H1 (cell line): ENCODE measurements around the gene ECEL1. TPM values are rescaled to one million over a fixed set of nuclear protein-coding genes. Genes with fewer than 3 reads are reported as not detected.

ENCODE experiments used
- CTCF ChIA-PET: fragments of 300-600 bp; sonication (Branson Sonifier 250); formaldehyde crosslinking; loops from one replicate; lab custom pipeline; 2021; ENCODE audit not compliant: partially characterized antibody; lab: Charles Lee
- POLR2A ChIA-PET: fragments of 300-600 bp; sonication (Branson Sonifier 250); formaldehyde crosslinking; loops from one replicate; lab custom pipeline; 2021; ENCODE audit warnings: inconsistent platforms; ENCODE audit not compliant: partially characterized antibody; lab: Charles Lee
- DNase-seq, 2 experiments: peaks; one replicate each; pipeline versions ENCODE4 v3.0.0 to v3.0.0-alpha.2; 2010 to 2022; ENCODE audit warnings: low spot score in 2 of 2, low read depth in 1 of 2, mixed read lengths in 1 of 2
- FAIRE-seq: peaks from 2 replicates; lab custom pipeline; 2011; peaks lifted over from hg19 to GRCh38; lab: Jason Lieb, UNC
- H2AFZ ChIP-seq: 2 replicates; pipeline ENCODE4 v1.8.1; 2012; ENCODE audit warnings: low read length, inconsistent platforms
- H2AK5ac ChIP-seq: 2 replicates; pipeline ENCODE4 v1.6.1; 2013; ENCODE audit warnings: low read depth, low read length
- H2BK120ac ChIP-seq: replicated peaks from 2 replicates; pipeline ENCODE3; 2013; ENCODE audit warnings: low read depth, low read length, inconsistent platforms
- H2BK12ac ChIP-seq: 2 replicates; pipeline ENCODE4 v1.6.1; 2013; ENCODE audit warnings: low read depth, low read length
- H2BK15ac ChIP-seq: 2 replicates; pipeline ENCODE4 v1.6.1; 2013; ENCODE audit warnings: low read length
- H2BK20ac ChIP-seq: 2 replicates; pipeline ENCODE4 v1.6.1; 2013; ENCODE audit warnings: low read length
- H2BK5ac ChIP-seq: 2 replicates; pipeline ENCODE4 v1.6.1; 2013; ENCODE audit warnings: low read depth, low read length
- H3K14ac ChIP-seq: 2 replicates; pipeline ENCODE4 v1.6.1; 2013; ENCODE audit warnings: inconsistent platforms; ENCODE audit not compliant: insufficient read length
- H3K18ac ChIP-seq: 2 replicates; pipeline ENCODE4 v1.6.1; 2013; ENCODE audit warnings: low read length; ENCODE audit errors: extremely low read depth
- H3K23ac ChIP-seq: 2 replicates; pipeline ENCODE4 v1.6.1; 2013; ENCODE audit warnings: inconsistent platforms; ENCODE audit not compliant: insufficient read length
- H3K23me2 ChIP-seq: 2 replicates; pipeline ENCODE4 v1.6.1; 2013; ENCODE audit warnings: low read depth, low read length
- H3K27ac ChIP-seq: 2 replicates; pipeline ENCODE4 v1.6.1; 2011; ENCODE audit warnings: low read depth, low read length, inconsistent platforms
- H3K27me3 ChIP-seq, 4 experiments: replicated peaks in 1 of 4; 1 replicate in 1 of 4; 2 replicates in 3 of 4; pipeline versions ENCODE4 v1.6.1 to v1.8.1; 2011 to 2013; ENCODE audit warnings: low read length in 3 of 4, mild to moderate bottlenecking in 3 of 4, inconsistent platforms in 2 of 4, mixed read lengths in 2 of 4, moderate library complexity in 1 of 4; ENCODE audit not compliant: control insufficient read depth in 3 of 4, insufficient read depth in 3 of 4; ENCODE audit errors: extremely low read depth in 1 of 4
- H3K36me3 ChIP-seq, 4 experiments: 2 replicates each; pipeline versions ENCODE4 v1.6.1 to v1.8.1; 2011 to 2013; ENCODE audit warnings: mild to moderate bottlenecking in 4 of 4, low read length in 3 of 4, moderate library complexity in 2 of 4, control low read depth in 1 of 4, inconsistent platforms in 1 of 4; ENCODE audit not compliant: insufficient read depth in 4 of 4, control insufficient read depth in 2 of 4
- H3K4ac ChIP-seq: replicated peaks from 2 replicates; pipeline ENCODE3; 2013; ENCODE audit warnings: low read length, low read depth, mixed read lengths, inconsistent platforms; ENCODE audit not compliant: insufficient read length
- H3K4me1 ChIP-seq, 4 experiments: replicated peaks in 1 of 4; 1 replicate in 1 of 4; 2 replicates in 3 of 4; pipeline versions ENCODE4 v1.6.1 to v1.8.1; 2011 to 2013; ENCODE audit warnings: low read length in 3 of 4, inconsistent platforms in 2 of 4, mixed read lengths in 1 of 4; ENCODE audit not compliant: insufficient read depth in 4 of 4, control insufficient read depth in 3 of 4
- H3K4me2 ChIP-seq, 2 experiments: 2 replicates each; pipeline versions ENCODE4 v1.6.1 to v1.8.1; 2011 to 2013; ENCODE audit warnings: low read depth in 2 of 2, low read length in 2 of 2, control low read depth in 1 of 2, inconsistent platforms in 1 of 2, mild to moderate bottlenecking in 1 of 2; ENCODE audit not compliant: insufficient read depth in 1 of 2
- H3K4me3 ChIP-seq, 4 experiments: fragments of 200-600, 300-600 bp in 1 of 4; sonication (generic), shearing (Covaris generic), sonication (Bioruptor Twin) in 1 of 4; 2 replicates each; pipeline versions ENCODE4 v1.5.1 to v1.8.1; 2011 to 2016; ENCODE audit warnings: low read length in 4 of 4, low read depth in 3 of 4, control low read depth in 2 of 4, inconsistent platforms in 2 of 4, mild to moderate bottlenecking in 2 of 4, mixed read lengths in 1 of 4, moderate library complexity in 1 of 4; ENCODE audit not compliant: insufficient read depth in 2 of 4; ENCODE audit errors: extremely low read depth in 1 of 4
- H3K56ac ChIP-seq: replicated peaks from 2 replicates; pipeline ENCODE3; 2013; ENCODE audit warnings: low read depth, mild to moderate bottlenecking, mixed read lengths, low read length, inconsistent platforms; ENCODE audit not compliant: insufficient read length
- H3K79me1 ChIP-seq: 2 replicates; pipeline ENCODE4 v1.6.1; 2013; ENCODE audit warnings: low read depth, low read length, control low read depth
- H3K79me2 ChIP-seq, 2 experiments: 2 replicates each; pipeline versions ENCODE4 v1.6.1 to v1.8.1; 2012 to 2013; ENCODE audit warnings: low read length in 2 of 2, mild to moderate bottlenecking in 2 of 2, inconsistent platforms in 1 of 2; ENCODE audit not compliant: insufficient read depth in 2 of 2, control insufficient read depth in 1 of 2
- H3K9ac ChIP-seq, 4 experiments: replicated peaks in 1 of 4; 1 replicate in 1 of 4; 2 replicates in 3 of 4; pipeline versions ENCODE4 v1.6.1 to v1.8.1; 2011 to 2013; ENCODE audit warnings: low read depth in 3 of 4, low read length in 3 of 4, control low read depth in 2 of 4, mild to moderate bottlenecking in 2 of 4, moderate library complexity in 2 of 4, inconsistent platforms in 1 of 4; ENCODE audit errors: extremely low read depth in 1 of 4
- H3K9me3 ChIP-seq, 2 experiments: 2 replicates each; pipeline versions ENCODE4 v1.6.1 to v1.8.1; 2012 to 2013; ENCODE audit warnings: mild to moderate bottlenecking in 2 of 2, moderate library complexity in 2 of 2, control low read depth in 1 of 2, inconsistent platforms in 1 of 2, low read depth in 1 of 2, low read length in 1 of 2, mixed read lengths in 1 of 2; ENCODE audit not compliant: insufficient read depth in 2 of 2
- H4K20me1 ChIP-seq, 2 experiments: replicated peaks in 1 of 2; 2 replicates each; pipeline versions ENCODE3 to v1.8.1; 2011 to 2013; ENCODE audit warnings: inconsistent platforms in 2 of 2, low read length in 2 of 2, mild to moderate bottlenecking in 1 of 2; ENCODE audit not compliant: insufficient read depth in 2 of 2, control insufficient read depth in 1 of 2
- H4K5ac ChIP-seq: 2 replicates; pipeline ENCODE4 v1.6.1; 2013; ENCODE audit warnings: low read length, low read depth, mixed read lengths, inconsistent platforms; ENCODE audit not compliant: insufficient read length
- H4K8ac ChIP-seq: 2 replicates; pipeline ENCODE4 v1.8.0; 2013; ENCODE audit warnings: mild to moderate bottlenecking, moderate library complexity, low read length, inconsistent platforms; ENCODE audit not compliant: insufficient read depth; ENCODE audit errors: extremely low read depth
- H4K91ac ChIP-seq: replicated peaks from 2 replicates; pipeline ENCODE3; 2013; ENCODE audit warnings: low read length, mixed read lengths, inconsistent platforms; ENCODE audit not compliant: insufficient read length
- CTBP2 ChIP-seq: IDR thresholded peaks from 2 replicates; pipeline ENCODE4 v1.7.0; 2011; ENCODE audit warnings: borderline replicate concordance, mild to moderate bottlenecking, moderate library complexity, mixed read lengths, low read length; ENCODE audit not compliant: insufficient read depth, insufficient read length
- WGBS, 2 experiments: shearing (Covaris generic) in 1 of 2; methylation state at CpG; one replicate each; pipeline versions ENCODE4 v1.1.6 to v1.1.7; 2013 to 2015; ENCODE audit warnings: low lambda C conversion rate in 2 of 2, mixed read lengths in 2 of 2, inconsistent platforms in 1 of 2, low coverage in 1 of 2, missing lambda C conversion rate in 1 of 2; ENCODE audit not compliant: insufficient replicate concordance in 2 of 2, insufficient coverage in 1 of 2, insufficient read length in 1 of 2; ENCODE audit errors: extremely low coverage in 1 of 2, missing lambda C conversion rate in 1 of 2; 5-methylcytosine and 5-hydroxymethylcytosine counted together
- polyA plus RNA-seq, 7 experiments: library from polyadenylated mRNA; depleted of rRNA in 3 of 7; stranded (reverse) in 5 of 7; unstranded in 2 of 7; fragments of >200 nt in 5 of 7; fragments of 200-250 nt in 2 of 7; gene quantifications; 1 replicate in 5 of 7; 2 replicates in 1 of 7; 4 replicates in 1 of 7; pipeline versions ENCODE4 v1.2.1 to v1.2.3, GENCODE V29; 2011 to 2013; ENCODE audit warnings: missing spikeins in 2 of 7, mixed read lengths in 2 of 7
- total RNA-seq: library from RNA; stranded (reverse); fragmentation: NEBNext Ultra II Directional; extraction: Animal tissue kit (Norgen Biotek cat#: 25700); gene quantifications from 2 replicates; pipeline ENCODE4 v1.2.1, GENCODE V29; 2021

Gene ECEL1
- total and polyA plus RNA-seq, 2 of the 8 experiments (the other 6 are each of a cell fraction or from before 2014, with no cell fraction given) = 7.7 to 20.2 TPM

GRCh38 chr2:232532419-232532818 is 44.8 kb upstream of the ECEL1 start:
- Histone ChIP-seq H3K14ac (no peak overlapping the region), H2BK12ac (no peak overlapping the region), H3K4me3 (no peak overlapping the region), H3K4me1 (peaks cover 0 to 7% (median 2%) of the 10 kb centered on the region in 4 experiments; a peak in 4 of 7 replicates), H2AFZ (no peak overlapping the region), H2BK15ac (no peak overlapping the region), H2BK20ac (no peak overlapping the region), H3K4ac (no peak overlapping the region), H4K8ac (no peak overlapping the region), H3K79me1 (no peaks in the 10 kb centered on the region), H3K23me2 (no peaks in the 10 kb centered on the region), H4K20me1 (no peaks in the 10 kb centered on the region), H2BK120ac (no peak overlapping the region), H3K9me3 (0 out of 4 replicates have a peak, but pooled peaks cover 0 to 5% of the 10 kb centered on the region in 2 experiments), H3K79me2 (no peaks in the 10 kb centered on the region), H3K9ac (no peak overlapping the region), H4K91ac (no peak overlapping the region), H2BK5ac (no peak overlapping the region), H3K36me3 (no peaks in the 10 kb centered on the region), H3K27me3 (peaks cover 0 to 5% (median 0%) of the 10 kb centered on the region in 4 experiments; a peak in 2 of 7 replicates), H3K18ac (no peak overlapping the region), H3K27ac (no peak overlapping the region), H2AK5ac (no peak overlapping the region), H4K5ac (no peak overlapping the region), H3K23ac (no peak overlapping the region), H3K4me2 (no peak overlapping the region), H3K56ac (no peak overlapping the region)
- ChIA-PET POLR2A (interaction anchor here (1.3 to 1.7 kb wide), 2 partner anchors 32 to 38 kb away, joined by 3 to 5 read pairs; no protein-coding TSS in a partner anchor), CTCF (interaction anchor here (0.6 to 2.1 kb wide), 4 partner anchors 9 to 196 kb away, joined by 3 to 12 read pairs (median 6); no protein-coding TSS in a partner anchor)
- DNase-seq (no peak), FAIRE-seq (no peak)
- 90% methylated on average over 4 of the region's 9 CpGs; no CpG with 5 or more reads in 1 of the 2 experiments for WGBS, 2 experiments
- no peak for TF ChIP-seq CTBP2
